PFSK-1 (cell line): Measurements from ENCODE around the gene MTRR.

Experiments used
- FOXP2 ChIP-seq: optimal IDR thresholded peaks from 2 replicates; pipeline ENCODE3; 2011; ENCODE audit warnings: borderline replicate concordance, control low read depth, inconsistent platforms; ENCODE audit not compliant: insufficient read depth; ENCODE audit errors: extremely low read length, extremely low read depth
- POLR2AphosphoS5 ChIP-seq: IDR thresholded peaks from 2 replicates; pipeline ENCODE4 v1.6.1; 2012; ENCODE audit warnings: low read depth, mild to moderate bottlenecking, control low read depth, low read length, moderate library complexity
- REST ChIP-seq, 2 experiments: IDR thresholded peaks; 2 replicates each; pipeline versions ENCODE4 v1.6.1 to v1.8.0; 2011 to 2012; ENCODE audit warnings: low read depth in 2 of 2, low read length in 2 of 2, control low read depth in 1 of 2, inconsistent platforms in 1 of 2, mild to moderate bottlenecking in 1 of 2, moderate library complexity in 1 of 2; ENCODE audit not compliant: insufficient read depth in 1 of 2
- SIN3A ChIP-seq: IDR thresholded peaks from 2 replicates; pipeline ENCODE4 v1.6.1; 2012; ENCODE audit warnings: mild to moderate bottlenecking, low read length, moderate library complexity, borderline replicate concordance; ENCODE audit not compliant: insufficient read depth
- TAF1 ChIP-seq: IDR thresholded peaks from 2 replicates; pipeline ENCODE4 v1.6.1; 2012; ENCODE audit warnings: low read length, control low read depth, borderline replicate concordance; ENCODE audit not compliant: insufficient read depth

- TF ChIP-seq TAF1, result no peak
- no peak for TF ChIP-seq POLR2AphosphoS5
- no peak for TF ChIP-seq FOXP2
- no peak for TF ChIP-seq REST (IDR thresholded peaks at IDR 0.05; ENCODE audit: insufficient read depth in 1 of 2, low read depth in 2 of 2, low read length in 2 of 2)
- TF ChIP-seq SIN3A, result no peak
Observed at GRCh38 chr5:7872517-7873130, 3.7 kb downstream of the MTRR start.
